Ammon's horn (tissue), 1 donor: ENCODE measurements around the gene ELP4.
A peak's percentile ranks its signal among the peaks of the same experiment; 100 is the strongest.
"Not testable (repeated sequence)": the region's sequence is repeated elsewhere in the genome, so short reads cannot be mapped to it uniquely, and the experiment has no call there.

Experiments used
- DNase-seq: peaks from one replicate; pipeline ENCODE4 v3.0.0-alpha.2; 2016; ENCODE audit warnings: low spot score

The ELP4 gene

GRCh38 chr11:31706357-31706756 is 196.8 kb downstream of the ELP4 start:
- no peak for DNase-seq

- no peak for DNase-seq
Measured at GRCh38 chr11:31711137-31711536, 201.6 kb downstream of the ELP4 start.

GRCh38 chr11:31712851-31713250 is 203.3 kb downstream of the ELP4 start:
- DNase-seq, result no peak

- DNase-seq, result no peak
Measured at GRCh38 chr11:31714840-31715239, 205.3 kb downstream of the ELP4 start.

GRCh38 chr11:31720225-31720624 is 210.7 kb downstream of the ELP4 start:
- DNase-seq, result no peak

- DNase-seq, result peak; percentile 13
Measured at GRCh38 chr11:31720671-31721365, 211.3 kb downstream of the ELP4 start.

GRCh38 chr11:31722754-31723153 is 213.2 kb downstream of the ELP4 start:
- no peak for DNase-seq

- DNase-seq, result no peak
Measured at GRCh38 chr11:31725176-31725575, 215.6 kb downstream of the ELP4 start.

GRCh38 chr11:31728432-31728831 is 218.9 kb downstream of the ELP4 start:
- no peak for DNase-seq

GRCh38 chr11:31740131-31740530 is 230.6 kb downstream of the ELP4 start:
- no peak for DNase-seq

- DNase-seq, result not testable (repeated sequence)
Measured at GRCh38 chr11:31740731-31741368, 231.3 kb downstream of the ELP4 start.

- no peak for DNase-seq
Measured at GRCh38 chr11:31747581-31747980, 238.0 kb downstream of the ELP4 start.

- peak; percentile 57 for DNase-seq
Measured at GRCh38 chr11:31757260-31757835, 247.8 kb downstream of the ELP4 start.

GRCh38 chr11:31761636-31762035 is 252.1 kb downstream of the ELP4 start:
- DNase-seq, result no peak

- no peak for DNase-seq
Measured at GRCh38 chr11:31763296-31763695, 253.7 kb downstream of the ELP4 start.

- no peak for DNase-seq
Measured at GRCh38 chr11:31764261-31764660, 254.7 kb downstream of the ELP4 start.

- DNase-seq, result no peak
Measured at GRCh38 chr11:31764766-31765165, 255.2 kb downstream of the ELP4 start.

GRCh38 chr11:31767066-31767465 is 257.5 kb downstream of the ELP4 start:
- no peak for DNase-seq

GRCh38 chr11:31767685-31768084 is 258.1 kb downstream of the ELP4 start:
- no peak for DNase-seq

- peak; percentile 73 for DNase-seq
Measured at GRCh38 chr11:31768749-31769640, 259.4 kb downstream of the ELP4 start.

- no peak for DNase-seq
Measured at GRCh38 chr11:31770011-31770700, 260.6 kb downstream of the ELP4 start.

- DNase-seq, result no peak
Measured at GRCh38 chr11:31772412-31772811, 262.8 kb downstream of the ELP4 start.
